NCI-H524 (cell line): ENCODE results near the gene ANKMY2.
"Not testable (repeated sequence)": the region's sequence is repeated elsewhere in the genome, so short reads cannot be mapped to it uniquely, and the experiment has no call there.

Source experiments
- DNase-seq, 2 experiments: peaks; one replicate each; lab custom pipeline; 2025; lab: John Stamatoyannopoulos, UW

Gene ANKMY2

DNA sequence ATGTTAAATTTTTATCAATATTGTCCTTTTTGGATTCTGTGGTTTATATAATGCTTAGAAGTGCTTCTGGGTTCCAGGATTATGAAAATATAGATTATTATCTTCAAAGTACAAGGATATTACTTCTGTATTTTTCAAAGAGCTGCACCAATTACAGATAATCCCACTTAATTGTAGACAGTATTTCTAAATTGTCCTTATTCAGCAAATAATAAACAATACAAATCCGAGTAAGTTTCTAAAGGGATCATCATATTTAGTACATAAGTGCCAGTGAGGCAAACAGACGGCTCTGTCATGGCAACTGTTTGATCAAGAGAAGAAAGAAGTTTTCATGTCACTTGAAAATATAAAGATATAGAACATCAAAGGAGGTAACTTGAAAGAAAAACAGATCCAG, 19.2 kb downstream of the ANKMY2 start:
- DNase-seq = no peak

- DNase-seq = peak in 1 of 2 experiments; percentile 2
Observed at GRCh38 chr7:16619979-16620408, 25.6 kb downstream of the ANKMY2 start.

GRCh38 chr7:16616542-16616941, 29.0 kb downstream of the ANKMY2 start:
- DNase-seq = no peak

DNA sequence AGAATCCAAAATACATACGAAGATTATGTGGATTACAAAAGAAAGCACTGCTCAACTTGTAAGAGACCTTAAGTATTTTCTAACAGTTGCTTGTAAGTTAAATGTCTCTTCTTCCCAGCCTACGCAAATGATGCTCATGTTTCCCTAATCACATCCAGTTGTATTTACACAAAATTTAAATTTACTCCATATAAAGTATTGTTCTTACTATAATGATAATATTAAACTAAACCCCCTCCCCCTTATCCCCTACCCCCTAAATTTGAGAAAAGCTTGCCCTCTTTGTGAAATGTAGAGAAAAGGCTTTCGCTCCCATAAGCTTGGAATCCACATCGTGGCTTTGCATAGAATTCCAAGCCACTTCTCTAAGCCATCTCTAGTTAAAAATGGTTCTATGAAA, 29.4 kb downstream of the ANKMY2 start:
- no peak for DNase-seq

- no peak for DNase-seq
Observed at GRCh38 chr7:16615228-16615627, 30.3 kb downstream of the ANKMY2 start.

DNA sequence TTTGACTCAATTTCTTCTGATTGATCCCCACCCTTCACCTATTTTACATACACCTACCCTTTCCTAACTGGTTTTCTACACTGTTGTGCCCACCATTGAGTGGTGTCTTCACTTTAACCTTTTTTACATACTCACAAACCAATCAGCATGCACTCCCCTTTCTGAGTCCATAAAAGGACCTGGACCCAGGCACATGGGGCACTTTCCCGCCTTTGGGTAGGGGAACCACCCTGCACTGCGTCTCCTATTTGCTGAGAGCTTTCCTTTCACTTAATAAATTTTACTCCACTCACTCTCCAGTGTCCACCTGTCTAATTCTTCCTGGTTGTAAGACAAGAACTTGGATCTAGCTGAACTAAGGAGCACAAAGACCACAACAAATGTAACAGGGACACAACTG, 33.8 kb downstream of the ANKMY2 start:
- no peak for DNase-seq

DNA sequence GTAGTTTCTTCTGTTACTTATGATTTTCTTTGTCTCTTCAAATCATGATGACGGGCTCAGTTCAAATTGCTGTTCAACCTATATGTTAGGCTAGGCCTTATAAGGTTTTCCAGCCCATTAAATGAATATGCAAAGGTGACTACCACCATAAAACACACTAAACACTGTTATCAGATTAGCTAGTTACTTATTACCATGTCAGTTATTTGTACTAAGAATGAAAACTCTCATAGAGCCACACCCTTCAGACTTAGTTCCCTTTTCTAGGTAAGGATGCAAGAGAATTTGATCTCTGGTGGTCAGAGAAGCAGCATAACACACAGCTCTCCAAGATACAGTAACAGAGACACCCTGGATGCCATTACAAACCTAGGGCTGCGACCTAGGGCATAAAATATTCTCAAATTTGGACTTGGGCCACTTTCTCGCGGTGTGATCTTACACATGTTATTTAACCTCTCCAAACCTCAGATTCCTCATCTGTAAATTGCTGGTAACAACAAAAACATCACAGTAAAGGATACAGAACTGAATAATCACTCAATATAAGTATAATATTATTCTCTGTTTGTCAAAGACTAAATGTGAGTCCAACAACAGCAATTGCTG, 35.6 kb downstream of the ANKMY2 start:
- DNase-seq = no peak

DNA sequence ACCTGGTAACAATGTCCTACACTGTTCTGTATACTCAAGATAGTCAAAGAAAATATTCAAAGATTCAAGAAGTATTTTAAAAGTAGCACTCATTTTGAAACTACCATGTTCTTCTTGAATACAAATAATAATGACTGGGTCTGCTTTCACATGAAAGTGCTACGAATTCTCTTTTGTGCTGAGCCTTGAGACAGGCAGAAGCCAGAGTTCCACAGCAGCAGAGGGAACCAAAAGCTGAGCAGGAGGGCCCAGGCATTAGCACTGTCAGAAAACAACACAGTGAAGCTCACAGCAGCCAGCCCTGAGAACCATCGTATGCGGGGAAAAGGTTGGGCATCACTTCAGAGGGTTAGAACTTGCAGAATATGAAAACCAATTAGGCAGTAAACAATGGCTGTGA, 38.9 kb downstream of the ANKMY2 start:
- DNase-seq = no peak

- no peak for DNase-seq
Observed at GRCh38 chr7:16604054-16604453, 41.5 kb downstream of the ANKMY2 start.

DNA sequence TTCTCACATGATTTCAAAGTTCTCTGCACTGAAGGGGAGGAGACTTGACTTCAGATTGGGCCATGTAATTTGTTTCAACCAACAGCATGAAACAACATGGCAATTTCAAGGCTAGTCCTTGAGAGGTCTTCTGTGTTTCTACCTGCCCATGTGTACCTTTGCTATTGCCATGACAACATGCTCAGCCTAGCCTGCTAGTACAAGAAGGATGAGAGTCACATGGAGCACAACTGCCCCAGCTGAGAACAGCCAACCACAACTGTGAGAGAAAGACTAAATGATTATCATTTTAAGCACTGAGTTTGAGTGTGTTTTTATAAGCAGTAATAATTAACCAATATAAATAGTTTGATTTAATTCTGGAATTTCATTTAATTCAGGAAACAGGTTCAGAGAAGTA, 41.9 kb downstream of the ANKMY2 start:
- DNase-seq = no peak

- DNase-seq = no peak
Observed at GRCh38 chr7:16599860-16600259, 45.7 kb downstream of the ANKMY2 start.

DNA sequence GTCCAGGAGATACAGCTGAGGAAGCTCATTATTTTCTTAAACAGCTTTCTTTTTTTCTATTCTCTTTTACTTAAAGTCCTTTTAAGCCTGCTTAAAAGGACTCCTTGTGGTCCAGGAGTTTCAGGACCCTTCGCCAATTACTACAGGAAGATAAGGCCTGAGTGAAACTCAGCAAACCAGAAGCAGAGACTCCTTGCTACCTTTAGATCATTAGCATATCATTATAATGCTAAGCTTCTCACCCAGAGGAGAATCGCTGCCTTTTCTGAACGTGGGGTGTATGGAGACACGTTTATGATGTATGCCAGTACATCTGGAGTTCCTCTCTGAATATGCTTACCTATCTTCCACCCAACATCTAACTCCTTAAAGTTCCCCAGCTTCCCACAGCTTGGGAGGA, 47.5 kb downstream of the ANKMY2 start:
- DNase-seq = no peak

DNA sequence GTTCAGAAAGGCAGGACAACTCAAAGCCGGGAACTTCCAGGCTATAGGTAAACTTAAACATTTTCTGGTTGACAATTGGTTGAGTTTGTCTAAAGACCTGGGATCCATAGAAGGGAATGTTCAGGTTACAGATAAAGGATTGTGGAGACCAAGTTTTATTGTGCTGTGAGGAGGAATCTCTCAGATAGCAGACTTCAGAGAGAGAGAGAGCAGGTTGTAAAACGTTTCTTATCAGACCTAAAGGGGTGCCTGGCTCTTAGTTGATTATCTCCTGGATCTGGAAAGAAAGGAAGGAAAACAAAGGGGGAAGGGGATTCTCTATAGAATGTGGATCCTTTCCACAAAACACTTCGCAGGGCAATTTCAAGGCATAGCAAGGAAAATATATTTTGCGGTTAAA, 50.0 kb downstream of the ANKMY2 start:
- not testable (repeated sequence) for DNase-seq

DNA sequence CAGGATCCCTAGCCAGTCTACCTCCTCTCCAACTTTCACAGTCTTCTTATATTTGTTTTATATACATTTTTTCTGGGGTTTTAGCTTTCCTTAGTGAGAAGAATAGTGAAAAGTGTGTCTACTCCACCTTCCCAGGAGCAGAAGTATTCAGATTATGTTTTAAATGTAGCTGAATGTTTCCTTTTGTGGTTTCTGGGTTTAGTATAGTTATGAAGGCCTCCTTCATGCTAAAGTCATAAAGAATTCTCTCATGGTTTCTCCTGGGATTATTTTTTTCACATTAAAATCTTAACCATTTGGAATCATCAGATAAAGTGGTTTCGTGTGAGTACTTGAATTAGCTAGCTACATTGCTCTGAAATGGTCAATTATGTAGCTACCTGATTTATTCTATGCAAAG, 50.9 kb downstream of the ANKMY2 start:
- DNase-seq = no peak

GRCh38 chr7:16594061-16594460, 51.5 kb downstream of the ANKMY2 start:
- no peak for DNase-seq

DNA sequence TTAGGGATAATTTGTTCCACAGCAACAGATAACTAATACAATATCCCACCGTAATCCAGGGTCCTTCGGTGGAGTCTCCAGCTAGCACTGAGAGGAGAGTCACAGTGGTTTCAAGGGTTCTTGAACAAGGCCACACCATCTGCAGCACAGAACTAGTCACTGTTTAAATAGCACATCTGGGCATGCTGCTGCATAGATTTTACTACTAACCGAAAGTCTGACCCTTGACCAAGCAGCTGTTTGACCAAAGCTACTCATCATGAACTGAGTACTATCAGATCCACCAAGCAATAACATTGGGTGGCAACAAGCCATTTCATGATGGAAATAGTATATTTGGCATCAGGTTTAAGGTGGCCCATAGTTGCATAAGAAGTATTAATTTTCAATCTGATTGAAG, 53.2 kb downstream of the ANKMY2 start:
- DNase-seq = peak in 1 of 2 experiments; percentile 14

- no peak for DNase-seq
Observed at GRCh38 chr7:16590424-16590823, 55.1 kb downstream of the ANKMY2 start.

GRCh38 chr7:16589881-16590280, 55.7 kb downstream of the ANKMY2 start:
- DNase-seq = no peak

GRCh38 chr7:16587790-16588189, 57.8 kb downstream of the ANKMY2 start:
- DNase-seq = peak; percentile 90 to 96

DNA sequence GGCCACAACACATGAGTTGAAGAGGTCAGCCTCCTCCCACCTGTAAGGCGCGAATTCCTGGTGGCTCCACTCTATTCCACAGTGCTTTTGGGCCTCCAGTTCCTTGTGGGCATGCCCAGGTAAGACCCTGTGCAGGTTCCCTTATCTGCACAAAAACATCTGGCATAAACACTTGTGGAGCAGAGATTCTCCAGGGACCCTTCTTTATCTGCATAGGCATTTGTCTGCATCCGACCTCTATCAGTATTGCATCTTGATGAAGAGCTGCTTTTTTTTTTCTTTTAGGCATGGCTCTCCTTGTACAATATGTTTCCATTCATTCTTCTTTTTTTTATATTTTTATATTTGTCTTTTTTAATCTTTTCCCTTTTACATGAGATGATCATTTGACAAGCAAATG, 58.4 kb downstream of the ANKMY2 start:
- no peak for DNase-seq

- DNase-seq = no peak
Observed at GRCh38 chr7:16586081-16586874, 59.3 kb downstream of the ANKMY2 start.

- DNase-seq = no peak
Observed at GRCh38 chr7:16585540-16585939, 60.0 kb downstream of the ANKMY2 start.

DNA sequence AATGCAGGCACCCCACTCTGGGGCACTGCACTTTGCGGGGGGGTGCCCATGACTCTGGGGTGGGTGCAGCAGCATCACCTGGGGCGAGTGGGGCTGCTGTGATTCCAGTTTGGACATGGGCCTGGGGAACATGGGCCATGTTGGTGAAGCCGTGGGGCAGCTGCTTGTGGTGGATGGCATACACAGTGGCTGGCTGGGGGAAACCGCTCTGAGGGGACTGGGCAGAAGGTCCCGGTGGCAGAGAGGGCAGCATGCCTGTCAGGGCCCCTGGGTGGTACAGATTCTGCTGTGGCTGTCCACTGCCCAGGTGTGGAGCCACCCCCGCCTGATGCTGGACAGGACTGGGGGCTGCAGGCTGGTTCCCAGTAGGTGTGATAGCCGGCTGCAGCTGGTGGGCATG, 61.7 kb downstream of the ANKMY2 start:
- no peak for DNase-seq

DNA sequence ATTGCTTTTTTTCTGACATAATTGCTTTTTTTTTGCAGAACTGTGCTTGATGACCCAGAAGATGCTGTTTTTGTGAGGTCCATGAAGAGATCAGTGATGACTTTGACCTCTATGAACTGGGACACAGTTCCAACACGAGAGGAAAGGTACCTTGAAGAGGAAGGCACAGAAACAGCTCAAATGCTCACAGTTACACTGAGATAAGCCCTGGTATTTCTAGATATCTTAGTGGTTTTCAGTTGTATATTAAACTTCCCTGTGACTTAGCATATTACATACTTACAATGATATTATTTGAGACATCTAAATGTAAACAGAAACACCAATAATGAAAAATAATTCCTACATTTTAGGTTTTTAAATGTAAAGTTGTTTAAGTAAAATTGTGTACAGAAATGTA, 64.3 kb downstream of the ANKMY2 start:
- no peak for DNase-seq
